ENCODE results near the gene CHD2.

CHD2 gene

DNA sequence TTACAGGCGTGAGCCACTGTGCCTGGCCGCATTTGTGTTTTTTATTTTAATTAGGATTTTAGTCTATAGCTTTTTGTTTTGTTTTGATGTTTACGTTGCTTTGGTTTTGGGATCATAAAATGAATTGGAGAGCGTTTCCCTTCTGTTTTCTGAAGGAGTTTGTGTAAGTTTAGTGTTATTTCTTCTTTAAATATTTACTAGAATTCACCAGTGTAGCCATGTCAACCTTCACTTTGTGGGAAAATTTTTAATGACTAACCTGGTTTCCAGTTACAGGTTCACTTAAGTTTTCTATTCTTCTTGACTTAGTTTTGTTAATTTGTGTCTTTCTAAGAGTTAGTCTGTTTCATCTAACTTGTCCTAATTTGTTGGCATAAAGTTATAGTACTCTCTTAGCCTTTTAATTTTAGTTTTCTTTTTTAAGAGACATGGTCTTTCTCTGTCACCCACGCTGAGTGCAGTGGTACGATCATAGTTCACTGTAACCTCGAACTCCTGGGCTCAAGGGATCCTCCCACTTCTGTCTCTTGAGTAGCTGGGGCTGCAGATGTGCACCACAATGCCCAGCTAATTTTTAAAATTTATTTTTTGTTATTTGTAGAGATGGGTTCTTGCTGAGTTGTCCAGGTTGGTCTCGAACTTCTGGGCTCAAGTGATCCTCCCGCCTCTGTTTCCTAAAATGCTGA, 61.0 kb downstream of the CHD2 start:
- no peak for DNase-seq (ENCODE audit: low read depth in 2 of 2)

DNA sequence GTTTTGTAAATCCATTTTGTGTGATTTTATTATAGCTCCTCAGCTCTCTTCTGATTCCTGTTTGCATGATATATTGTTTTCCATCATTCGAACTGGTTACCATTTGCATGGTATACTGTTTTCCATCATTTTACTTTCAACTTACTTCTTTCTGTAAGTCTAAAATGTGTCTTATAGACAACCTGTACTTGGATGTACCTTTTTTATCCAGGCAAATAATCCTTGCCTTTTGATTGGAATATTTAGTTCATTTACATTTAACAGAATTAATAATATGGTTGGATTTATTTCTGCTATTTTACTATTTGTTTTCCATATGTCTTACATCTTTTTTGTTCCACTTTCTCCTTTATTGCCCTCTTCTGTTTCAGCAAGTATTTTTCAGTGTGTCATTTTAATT, 62.8 kb downstream of the CHD2 start:
- no peak for DNase-seq (ENCODE audit: low read depth in 2 of 2)

DNA sequence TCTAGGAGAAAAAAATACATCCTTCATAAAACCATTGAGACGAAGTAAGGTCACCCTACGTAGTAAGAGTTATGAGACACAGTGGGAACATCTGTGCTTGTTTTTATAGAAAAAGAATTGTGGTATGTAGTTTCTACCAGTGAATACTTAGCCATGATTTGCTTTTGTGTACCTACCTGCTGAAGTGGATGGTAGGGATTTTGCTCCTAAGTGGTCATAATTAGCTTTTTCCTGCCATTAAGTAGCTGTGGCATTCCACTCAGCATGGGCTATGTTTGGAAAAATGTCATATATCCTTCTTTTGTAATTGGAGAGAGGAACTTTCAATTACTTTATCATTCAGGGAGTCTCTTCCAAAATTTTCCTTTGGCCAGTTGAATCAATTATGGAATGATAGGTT, 63.7 kb downstream of the CHD2 start:
- no peak for DNase-seq (ENCODE audit: low read depth in 2 of 2)

DNA sequence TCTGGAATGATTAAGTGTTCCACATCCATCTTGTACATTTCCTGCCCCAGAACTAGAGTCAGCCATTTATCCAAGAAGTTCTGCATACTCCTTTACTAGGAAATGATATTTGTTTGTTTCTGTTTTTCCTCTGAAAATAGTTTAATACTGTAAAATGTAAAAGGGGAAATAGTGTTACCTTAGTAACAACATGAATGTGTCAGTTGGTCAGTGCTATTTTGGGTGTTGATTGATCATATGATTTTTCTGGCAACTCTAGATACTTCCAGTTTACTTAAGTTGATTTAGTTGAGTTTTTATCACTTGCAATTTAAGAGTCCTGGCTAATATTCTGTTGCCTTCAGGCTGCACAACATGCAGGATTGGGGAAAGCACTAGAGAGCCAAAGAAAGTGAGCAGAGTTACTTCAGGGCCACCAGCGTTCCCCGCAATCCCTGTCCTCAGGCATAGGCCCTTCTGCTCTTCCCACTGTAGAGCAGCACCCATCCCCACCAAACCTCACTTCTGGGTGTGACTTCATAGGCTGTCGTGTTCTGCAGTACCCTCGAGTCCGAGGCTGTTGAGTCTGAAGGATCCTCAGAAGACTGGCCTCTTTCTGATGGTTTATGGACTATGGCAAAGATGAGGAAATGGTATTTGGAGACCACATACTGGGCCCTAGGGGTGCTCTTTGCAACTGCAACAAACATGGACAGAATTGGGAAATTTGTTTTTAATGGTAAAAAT, 69.0 kb downstream of the CHD2 start:
- no peak for DNase-seq (ENCODE audit: low read depth in 2 of 2)

DNA sequence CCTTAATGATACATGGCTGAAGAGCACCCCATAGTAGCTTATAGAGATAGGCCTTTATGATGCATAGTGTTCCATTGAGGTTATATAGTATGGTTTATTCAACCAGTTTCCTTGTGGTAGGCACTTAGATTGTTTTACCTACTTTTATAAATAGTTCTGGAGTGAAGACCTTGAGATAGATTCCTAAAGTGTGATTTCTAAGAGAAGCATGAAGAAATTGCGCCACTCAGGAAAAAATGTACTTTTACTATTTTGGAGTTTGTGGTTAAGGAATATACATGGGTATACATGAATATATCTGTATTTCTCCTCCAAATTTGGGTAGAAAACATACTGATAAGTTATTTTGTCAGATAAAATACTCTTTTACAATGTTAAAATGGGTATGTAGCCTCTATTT, 70.5 kb downstream of the CHD2 start:
- DNase-seq (ENCODE audit: low read depth in 2 of 2): no peak

DNA sequence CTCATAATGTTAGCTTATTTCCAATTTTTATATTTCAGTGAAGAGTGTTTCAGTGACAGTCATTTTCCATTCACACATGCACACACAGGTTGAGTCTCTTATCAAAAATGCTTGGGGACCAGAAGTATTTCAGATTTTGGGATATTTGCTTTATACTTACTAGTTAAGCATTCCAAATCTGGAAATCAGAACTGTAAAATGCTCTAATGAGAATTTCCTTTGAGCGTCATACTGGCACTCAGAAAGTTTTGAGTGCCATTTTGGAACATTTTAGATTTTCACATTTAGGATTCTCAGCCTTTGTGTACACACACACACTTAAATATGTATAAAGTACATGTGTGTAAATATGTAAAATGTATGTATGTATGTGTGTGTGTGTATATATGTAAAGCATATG, 71.0 kb downstream of the CHD2 start:
- no peak for DNase-seq (ENCODE audit: low read depth in 2 of 2)

DNA sequence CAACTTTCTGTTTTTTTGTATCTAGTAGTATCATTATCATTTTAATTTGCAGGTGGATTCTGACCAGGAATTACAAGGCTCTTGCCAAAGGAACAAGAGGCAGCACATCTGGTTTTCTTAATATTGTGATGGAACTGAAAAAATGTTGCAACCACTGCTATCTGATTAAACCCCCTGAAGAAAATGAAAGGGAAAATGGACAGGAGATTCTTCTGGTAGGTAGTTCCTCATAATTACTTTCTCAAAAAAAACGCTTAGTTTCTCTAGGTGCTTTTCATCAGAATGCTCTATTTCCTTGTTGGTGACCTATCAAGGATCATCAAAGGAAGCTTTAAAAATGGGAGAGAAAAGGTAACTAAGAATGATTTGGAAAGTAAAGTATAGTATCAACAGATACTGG, 71.6 kb downstream of the CHD2 start:
- no peak for DNase-seq (ENCODE audit: low read depth in 2 of 2)

DNA sequence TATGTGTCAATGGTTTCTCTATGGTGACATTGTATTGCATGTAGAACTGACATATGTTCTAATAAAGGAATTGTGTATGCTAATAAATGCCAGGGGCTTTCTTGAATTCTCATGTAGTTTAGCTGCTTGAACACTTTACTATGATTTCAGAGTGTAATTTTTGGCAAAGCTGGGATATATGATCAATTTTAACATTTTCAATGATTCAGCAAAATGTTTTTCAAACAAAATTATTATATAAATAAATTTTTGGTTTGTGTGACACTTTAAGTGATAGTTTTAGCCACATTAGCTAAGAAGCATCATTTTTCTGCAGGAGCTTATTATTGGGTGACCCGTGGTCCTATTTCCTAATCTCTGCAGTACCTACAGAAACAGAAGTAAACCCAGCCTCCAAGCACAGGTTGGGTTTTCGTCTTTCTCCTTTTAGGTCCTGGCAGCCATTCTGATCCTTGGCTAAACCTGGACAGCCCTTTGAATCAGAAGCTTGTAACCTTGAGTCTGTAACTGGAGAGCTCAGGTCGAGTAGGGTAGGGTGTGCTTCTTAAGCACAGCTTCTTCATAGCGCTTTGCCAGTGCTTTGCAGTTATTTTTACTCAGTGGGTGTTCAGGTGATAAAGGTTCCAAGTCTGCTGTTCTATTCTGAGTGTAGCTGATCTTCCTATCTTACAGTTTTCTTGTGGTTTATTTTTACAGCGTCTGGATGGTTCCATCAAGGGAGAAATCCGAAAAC, 74.2 kb downstream of the CHD2 start:
- no peak for DNase-seq (ENCODE audit: low read depth in 2 of 2)

DNA sequence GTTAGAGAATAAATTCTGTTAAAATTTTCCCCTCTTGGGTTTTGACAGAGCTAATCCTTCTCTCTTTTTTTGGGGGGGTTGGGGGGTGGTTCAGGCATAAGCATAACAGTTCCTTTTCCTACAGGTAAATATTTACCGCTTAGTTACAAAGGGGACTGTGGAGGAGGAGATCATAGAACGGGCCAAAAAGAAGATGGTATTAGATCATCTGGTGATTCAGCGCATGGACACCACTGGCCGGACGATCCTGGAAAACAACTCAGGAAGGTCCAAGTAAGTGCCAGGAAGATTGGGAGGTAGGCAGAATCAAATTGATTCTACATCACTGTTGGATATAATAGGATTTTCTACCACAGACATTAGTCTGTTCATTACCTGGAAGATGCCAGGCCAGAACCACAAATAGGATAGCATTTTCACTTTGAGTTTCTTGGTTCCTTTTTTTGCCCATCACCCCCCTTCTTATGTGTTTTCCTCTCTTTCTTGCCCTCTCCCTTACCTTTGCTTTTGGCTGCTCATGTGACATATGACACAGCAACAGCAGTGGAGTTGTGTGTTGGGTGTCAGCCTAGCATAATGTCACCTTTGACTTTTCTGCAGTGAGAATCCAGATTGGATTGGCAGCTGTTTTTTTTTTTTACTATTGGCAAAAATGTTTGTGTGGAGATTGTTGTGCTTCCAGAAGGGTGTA, 79.0 kb downstream of the CHD2 start:
- DNase-seq (ENCODE audit: low read depth in 2 of 2): no peak

DNA sequence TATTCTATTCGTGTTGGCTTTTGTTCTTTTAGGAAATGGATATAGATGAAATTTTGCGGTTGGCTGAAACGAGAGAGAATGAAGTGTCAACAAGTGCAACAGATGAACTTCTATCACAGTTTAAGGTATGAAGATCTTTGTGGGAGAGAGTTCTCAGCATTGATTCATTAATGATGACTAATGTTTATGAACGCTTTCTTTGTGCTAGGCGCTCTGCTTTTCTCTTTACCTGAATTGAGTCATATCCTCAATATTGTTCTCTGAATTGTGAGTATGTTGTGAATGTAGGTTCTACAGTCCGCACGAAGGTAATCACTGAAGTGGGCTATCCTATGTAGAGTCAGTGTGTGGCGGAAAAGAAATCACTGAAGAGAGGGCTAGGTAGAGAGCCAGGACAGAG, 81.2 kb downstream of the CHD2 start:
- DNase-seq (ENCODE audit: low read depth in 2 of 2): no peak

DNA sequence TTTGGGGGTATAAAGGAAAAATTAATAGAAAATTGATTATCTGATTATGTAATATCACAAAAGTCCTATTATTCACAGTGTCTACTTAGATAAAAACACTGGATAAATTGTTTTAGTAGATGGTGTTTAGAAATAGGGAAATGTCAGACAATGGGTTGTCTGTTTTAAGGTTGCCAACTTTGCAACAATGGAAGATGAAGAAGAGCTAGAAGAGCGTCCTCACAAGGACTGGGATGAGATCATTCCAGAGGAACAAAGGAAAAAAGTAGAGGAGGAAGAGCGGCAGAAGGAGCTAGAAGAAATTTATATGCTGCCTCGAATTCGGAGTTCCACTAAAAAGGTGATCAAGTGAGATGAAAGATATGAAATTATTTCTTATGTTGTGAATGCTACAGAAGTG, 84.0 kb downstream of the CHD2 start:
- no peak for DNase-seq (ENCODE audit: low read depth in 2 of 2)

DNA sequence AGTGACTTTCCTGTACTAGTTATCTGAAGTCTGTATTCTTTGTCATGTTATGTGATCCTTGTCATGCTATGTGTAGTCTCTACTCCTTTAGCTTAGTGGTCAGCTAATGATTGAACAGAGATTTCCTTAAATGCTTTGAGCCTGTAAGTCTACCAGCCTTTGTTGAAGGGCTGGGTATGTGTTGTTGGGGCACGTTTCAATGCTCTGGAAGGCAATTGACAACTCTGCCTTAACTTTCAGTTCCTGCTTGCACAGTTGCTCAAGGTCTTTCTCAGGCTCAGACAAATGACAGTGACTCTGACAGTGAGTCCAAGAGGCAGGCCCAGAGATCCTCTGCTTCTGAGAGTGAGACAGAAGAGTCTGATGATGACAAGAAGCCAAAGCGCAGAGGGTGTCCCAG, 89.3 kb downstream of the CHD2 start:
- DNase-seq (ENCODE audit: low read depth in 2 of 2): no peak

DNA sequence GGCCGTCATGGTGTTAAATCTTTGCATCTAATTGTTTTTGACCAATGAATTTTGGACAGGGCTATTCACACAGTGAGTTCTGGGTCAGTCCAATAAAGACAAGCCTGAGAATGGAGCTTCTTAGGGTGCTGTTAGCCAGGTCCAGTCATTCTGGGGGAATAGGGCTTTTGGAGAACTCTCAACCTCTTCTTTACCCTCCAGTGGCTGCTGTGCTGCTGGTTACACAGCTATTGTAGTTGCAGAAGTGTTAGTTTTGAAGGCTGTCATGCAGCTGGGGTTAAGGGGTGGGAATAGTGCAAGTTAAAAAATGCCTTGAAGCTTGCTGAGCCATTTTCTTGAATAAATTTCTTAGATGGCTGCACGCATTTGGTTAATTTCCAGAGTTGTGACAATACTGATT, 89.9 kb downstream of the CHD2 start:
- DNase-seq (ENCODE audit: low read depth in 2 of 2): no peak

DNA sequence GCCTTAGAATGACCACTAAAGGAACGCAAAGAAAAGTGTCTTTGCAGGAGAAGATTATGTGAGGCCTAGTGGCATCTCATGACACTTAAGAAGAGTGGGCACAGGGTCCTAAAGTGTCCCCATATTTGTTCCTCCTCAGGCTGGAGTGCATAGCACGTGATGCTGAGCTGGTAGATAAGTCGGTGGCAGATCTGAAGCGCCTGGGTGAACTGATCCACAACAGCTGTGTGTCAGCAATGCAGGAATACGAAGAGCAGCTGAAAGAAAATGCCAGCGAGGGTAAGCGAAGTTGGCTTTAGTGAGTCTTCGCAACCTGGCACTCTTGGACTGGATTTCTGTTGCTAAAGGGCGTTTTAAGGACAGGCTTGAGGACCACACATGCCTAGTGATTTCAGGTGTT, 92.6 kb downstream of the CHD2 start:
- DNase-seq (ENCODE audit: low read depth in 2 of 2): no peak

DNA sequence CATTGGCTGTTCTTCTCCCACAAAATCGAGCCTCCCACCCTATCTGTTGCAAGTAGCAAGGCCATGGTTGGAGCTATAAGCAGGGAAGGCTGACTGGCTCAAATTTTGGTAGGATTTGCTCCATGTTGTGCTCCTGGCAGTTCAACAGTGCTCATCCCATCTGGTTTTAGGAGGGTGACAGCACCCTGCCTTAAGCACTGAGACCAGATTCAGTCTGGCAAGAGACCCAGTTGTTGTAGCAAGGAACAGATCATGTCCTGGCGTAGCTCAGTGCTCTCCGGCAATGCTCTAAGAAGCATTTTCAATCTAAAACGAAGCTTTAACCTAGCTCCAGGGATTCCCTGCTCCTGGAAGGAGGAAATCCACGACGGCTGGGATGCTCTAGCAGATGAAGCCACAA, 97.7 kb downstream of the CHD2 start:
- no peak for DNase-seq (ENCODE audit: low read depth in 2 of 2)

DNA sequence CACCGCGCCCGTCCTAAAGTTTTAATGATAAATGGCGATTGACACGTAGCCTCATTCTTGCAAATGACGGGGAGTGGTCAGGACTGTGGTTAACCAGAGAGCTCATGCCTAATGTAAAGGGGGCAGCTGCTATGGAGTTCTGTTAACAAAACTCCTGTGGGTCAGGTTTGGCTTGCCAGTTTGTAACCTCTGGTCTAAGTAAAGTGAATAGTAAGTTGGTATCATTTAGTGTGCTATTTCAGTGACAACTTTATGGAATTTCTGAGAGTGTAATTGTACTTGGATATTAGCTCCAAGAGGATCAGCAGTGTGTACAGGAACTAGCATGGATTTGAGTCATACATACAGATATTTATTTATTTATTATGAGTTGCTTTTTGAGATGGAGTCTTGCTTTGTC, 101.0 kb downstream of the CHD2 start:
- DNase-seq (ENCODE audit: low read depth in 2 of 2): no peak

DNA sequence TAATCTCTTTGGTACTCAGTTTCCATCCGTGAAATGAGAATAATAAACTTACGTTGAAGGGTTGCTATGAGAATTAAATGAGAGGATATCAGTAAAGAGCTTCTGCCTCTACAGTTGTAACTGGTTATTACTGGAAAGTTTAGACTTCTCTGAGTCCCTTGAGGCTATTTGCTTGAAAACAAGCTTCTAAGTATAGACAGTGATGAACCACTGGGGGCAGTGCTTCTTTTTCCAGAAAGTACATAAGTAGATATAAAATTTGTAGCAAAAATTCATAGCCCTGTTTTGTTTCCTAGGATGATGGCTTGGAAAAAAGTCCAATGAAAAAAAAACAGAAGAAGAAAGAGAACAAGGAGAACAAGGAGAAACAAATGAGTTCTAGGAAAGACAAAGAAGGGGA, 101.8 kb downstream of the CHD2 start:
- DNase-seq (ENCODE audit: low read depth in 2 of 2): no peak

DNA sequence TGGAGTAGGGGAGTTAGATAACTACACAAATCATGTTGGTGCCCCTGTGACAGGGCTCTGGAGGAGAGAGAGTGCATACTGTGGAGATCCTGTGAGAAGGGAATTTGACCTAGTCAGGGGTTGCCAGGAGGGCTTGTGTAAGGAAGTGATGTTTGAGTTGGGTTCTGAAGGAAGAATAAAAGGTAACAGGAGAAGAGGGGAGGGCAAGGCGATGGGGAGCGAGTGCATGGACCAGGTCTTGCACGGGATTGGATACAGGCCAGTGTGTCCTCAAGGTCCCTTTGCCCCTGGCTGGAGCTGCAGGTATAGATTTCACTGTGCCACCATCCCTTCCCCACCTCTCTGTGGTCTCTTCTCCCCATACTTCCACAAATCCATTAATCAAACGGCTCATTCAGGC, 105.0 kb downstream of the CHD2 start:
- DNase-seq (ENCODE audit: low read depth in 2 of 2): no peak

DNA sequence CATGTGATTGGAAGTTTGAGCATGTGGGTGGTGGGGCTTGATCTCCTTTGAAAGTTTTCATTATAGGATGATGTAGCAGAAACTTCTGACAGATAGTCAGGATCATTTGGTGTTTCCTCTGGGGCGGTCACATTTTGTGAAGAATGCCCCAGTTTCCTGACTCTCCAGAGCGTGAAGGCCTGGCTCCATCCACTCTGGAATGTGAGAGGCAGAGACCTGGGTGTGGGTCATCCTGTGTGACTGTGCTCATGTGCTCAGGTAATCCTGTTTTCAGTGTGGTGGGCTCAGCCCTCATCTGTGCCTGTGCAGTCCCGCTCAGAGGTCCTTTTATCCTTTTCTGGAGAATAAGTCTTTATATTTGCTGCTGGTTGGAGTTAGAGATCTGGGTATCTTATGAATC, 107.9 kb downstream of the CHD2 start:
- no peak for DNase-seq (ENCODE audit: low read depth in 2 of 2)

DNA sequence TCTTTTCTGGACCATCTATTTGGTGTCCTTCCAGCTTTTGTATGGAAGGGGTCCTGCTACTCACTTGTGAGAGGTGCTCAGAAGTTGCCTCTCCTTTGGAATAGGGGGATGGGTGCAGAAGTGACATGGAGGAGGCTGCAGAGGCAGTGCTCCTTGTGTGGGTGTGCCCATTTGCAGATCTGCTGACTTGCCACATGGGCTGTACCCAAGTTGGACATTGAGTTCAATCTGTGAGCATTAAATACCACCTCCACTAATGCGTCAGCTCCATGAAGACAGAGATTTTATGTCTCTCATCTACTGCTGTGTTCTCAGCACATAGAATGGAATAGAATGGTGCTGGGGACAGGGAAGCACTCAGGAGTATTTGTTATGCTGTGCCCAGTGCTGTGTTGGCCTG, 112.7 kb downstream of the CHD2 start:
- DNase-seq (ENCODE audit: low read depth in 2 of 2): no peak

DNA sequence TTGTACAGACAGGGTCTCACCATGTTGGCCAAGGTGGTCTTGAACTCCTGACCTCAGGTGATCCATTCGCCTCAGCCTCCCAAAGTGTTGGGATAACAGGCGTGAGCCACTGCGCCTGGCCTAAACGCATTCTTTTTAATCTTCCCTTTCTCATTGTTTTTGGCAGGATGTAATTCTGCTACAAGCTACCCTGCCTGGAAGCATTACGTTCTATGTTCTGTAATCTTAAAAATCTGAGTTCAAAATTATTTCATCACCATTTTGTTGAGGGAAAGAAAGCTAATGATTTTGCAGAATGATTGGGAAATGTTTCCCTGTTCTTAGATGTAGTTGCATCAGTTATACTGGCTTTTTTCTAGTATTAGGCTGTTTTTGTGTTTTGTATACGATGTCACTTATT, 117.4 kb downstream of the CHD2 start:
- no peak for DNase-seq (ENCODE audit: low read depth in 2 of 2)

DNA sequence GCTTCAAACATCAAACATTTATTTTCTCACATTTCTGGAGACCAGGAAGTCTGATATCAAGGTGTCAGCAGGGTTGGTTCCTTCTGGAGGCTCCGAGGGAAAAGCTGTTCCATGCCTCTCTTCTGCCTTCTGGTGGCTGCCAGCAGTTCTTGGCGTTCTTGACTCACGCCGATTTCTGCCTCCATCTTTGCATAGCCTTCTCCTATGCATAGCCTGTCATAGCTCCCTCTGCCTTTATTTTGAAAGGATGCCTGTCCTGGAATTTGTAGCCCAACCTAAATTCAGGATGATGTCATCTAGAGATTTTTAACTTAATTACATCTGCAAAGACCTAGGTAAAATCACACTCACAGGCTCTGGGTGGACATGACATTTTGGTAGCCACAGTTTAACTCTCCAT, 118.5 kb downstream of the CHD2 start:
- DNase-seq (ENCODE audit: low read depth in 2 of 2): no peak

DNA sequence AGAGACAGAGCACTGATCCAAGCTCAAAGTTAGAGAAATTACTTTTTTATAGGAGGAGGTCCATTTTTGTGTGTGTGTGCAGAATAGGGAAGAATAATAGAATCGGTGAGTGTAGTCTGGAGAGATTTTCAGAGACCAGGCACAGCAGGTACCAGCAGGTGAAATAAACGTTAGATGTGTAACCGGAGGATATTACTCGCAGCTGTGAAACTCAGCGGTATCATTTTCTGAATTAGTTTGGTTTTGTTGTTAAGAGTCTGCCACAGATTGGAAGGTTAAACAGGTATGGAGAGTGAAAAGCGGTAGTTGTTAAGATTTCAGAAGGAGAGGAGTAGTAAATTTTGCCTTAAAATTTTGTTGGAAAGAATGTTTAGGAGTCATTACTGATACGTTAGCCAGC, 119.0 kb downstream of the CHD2 start:
- no peak for DNase-seq (ENCODE audit: low read depth in 2 of 2)
